ENCODE measurements around the gene SMNDC1. TPM values are rescaled to one million over a fixed set of nuclear protein-coding genes. Genes with fewer than 3 reads are reported as not detected.

SMNDC1 gene
- total and polyA plus RNA-seq, 7 donors: 10.2 to 19.7 (median 13.3) TPM

- Histone ChIP-seq H3K4me1 (peaks cover 0 to 58% (median 42%) of the 10 kb centered on the region in 4 donors), H3K4me3 (no peak overlapping the region), H3K9me3 (no peaks in the 10 kb centered on the region), H3K27ac (no peak overlapping the region), H3K36me3 (peaks cover 19 to 76% (median 37%) of the 10 kb centered on the region in 4 donors), H3K27me3 (no peaks in the 10 kb centered on the region)
- no peak for TF ChIP-seq POLR2A (IDR thresholded peaks at IDR 0.05)
- no peak for TF ChIP-seq POLR2AphosphoS5 (IDR thresholded peaks at IDR 0.05)
- TF ChIP-seq CTCF (IDR thresholded peaks at IDR 0.05): no peak
- no peak for TF ChIP-seq EP300 (IDR thresholded peaks at IDR 0.05)
- no peak for DNase-seq
- WGBS, 2 donors: 78 to 86% methylated on average over 5 of the region's 5 CpGs
- intact Hi-C loops (cut with DNase I): no loop called here
Observed at GRCh38 chr10:110300486-110300986, 4.2 kb downstream of the SMNDC1 start.

- H3K9me3 ChIP-seq: no peaks in the 10 kb centered on the region
- WGBS, 2 donors: 88 to 96% methylated on average over 1 of the region's 1 CpG
- H3K4me1 ChIP-seq: peaks cover 0 to 42% (median 28%) of the 10 kb centered on the region in 4 donors
- no peak overlapping the region for H3K27ac ChIP-seq
- intact Hi-C loops (cut with DNase I): no loop called here
- H3K36me3 ChIP-seq: peaks cover 29 to 98% (median 54%) of the 10 kb centered on the region in 4 donors
- TF ChIP-seq EP300 (IDR thresholded peaks at IDR 0.05): no peak
- no peak for TF ChIP-seq POLR2A (IDR thresholded peaks at IDR 0.05)
- TF ChIP-seq POLR2AphosphoS5 (IDR thresholded peaks at IDR 0.05): no peak
- no peak for TF ChIP-seq CTCF (IDR thresholded peaks at IDR 0.05)
- no peak for DNase-seq
- H3K4me3 ChIP-seq: no peak overlapping the region
- H3K27me3 ChIP-seq: no peaks in the 10 kb centered on the region
Observed at GRCh38 chr10:110296966-110297365, 7.8 kb downstream of the SMNDC1 start.

GRCh38 chr10:110286841-110287240 is 17.9 kb downstream of the SMNDC1 start:
- Histone ChIP-seq H3K27me3 (no peaks in the 10 kb centered on the region), H3K4me3 (no peak overlapping the region), H3K36me3 (peaks cover 9 to 70% (median 19%) of the 10 kb centered on the region in 4 donors), H3K4me1 (no peaks in the 10 kb centered on the region), H3K9me3 (no peaks in the 10 kb centered on the region), H3K27ac (no peak overlapping the region)
- DNase-seq: no peak
- WGBS, 2 donors: 89 to 96% methylated on average over 2 of the region's 2 CpGs
- TF ChIP-seq POLR2AphosphoS5 (IDR thresholded peaks at IDR 0.05) (peak in 1 of 4 donors; percentile 6), EP300 (IDR thresholded peaks at IDR 0.05) (no peak)
- intact Hi-C loops (cut with DNase I): no loop called here

- WGBS, 2 donors: 96% methylated on average over 2 of the region's 2 CpGs
- no peak overlapping the region for H3K4me3 ChIP-seq
- peaks cover 9 to 68% (median 19%) of the 10 kb centered on the region in 4 donors for H3K36me3 ChIP-seq
Observed at GRCh38 chr10:110285501-110285900, 19.2 kb downstream of the SMNDC1 start.

GRCh38 chr10:110284262-110284661 is 20.5 kb downstream of the SMNDC1 start:
- Histone ChIP-seq H3K36me3 (peaks cover 9 to 68% (median 19%) of the 10 kb centered on the region in 4 donors), H3K4me3 (no peak overlapping the region), H3K27me3 (no peaks in the 10 kb centered on the region), H3K4me1 (peaks cover 0 to 7% (median under 1%) of the 10 kb centered on the region in 4 donors), H3K9me3 (no peaks in the 10 kb centered on the region), H3K27ac (no peak overlapping the region)
- no peak for DNase-seq
- intact Hi-C loops (cut with DNase I): no loop called here
- 94 to 97% methylated on average over 3 of the region's 3 CpGs for WGBS, 2 donors
- no peak for TF ChIP-seq EP300 (IDR thresholded peaks at IDR 0.05)

More at GRCh38 chr10:110285501-110285900, 19.2 kb downstream of the SMNDC1 start:
- Histone ChIP-seq H3K9me3 (no peaks in the 10 kb centered on the region), H3K4me1 (no peaks in the 10 kb centered on the region), H3K27ac (no peak overlapping the region), H3K27me3 (no peaks in the 10 kb centered on the region)
- DNase-seq: no peak
- TF ChIP-seq EP300 (IDR thresholded peaks at IDR 0.05): no peak
- no peak for TF ChIP-seq POLR2A (IDR thresholded peaks at IDR 0.05)
- no peak for TF ChIP-seq CTCF (IDR thresholded peaks at IDR 0.05)
- TF ChIP-seq POLR2AphosphoS5 (IDR thresholded peaks at IDR 0.05): no peak
- intact Hi-C loops (cut with DNase I): no loop called here
